MM.1S (cell line): ENCODE measurements around the gene DMRTB1.

Experiments
- DNase-seq: peaks from one replicate; pipeline ENCODE4 v3.0.0-alpha.2; 2015
- H2AFZ ChIP-seq: fragments of 300-600 bp; sonication (generic); 2 replicates; pipeline ENCODE4 v1.6.0; 2016; ENCODE audit warnings: antibody characterized with exemption, low read length
- H3F3A ChIP-seq: fragments of 300-600 bp; sonication (generic); 2 replicates; pipeline ENCODE4 v1.6.1; 2016; ENCODE audit warnings: mild to moderate bottlenecking, antibody characterized with exemption, low read length, moderate library complexity, mixed read lengths; ENCODE audit not compliant: insufficient read depth
- H3K27ac ChIP-seq: fragments of 300-600 bp; sonication (generic); 2 replicates; pipeline ENCODE4 v1.5.1; 2016; ENCODE audit warnings: mild to moderate bottlenecking, low read length
- H3K27me3 ChIP-seq: fragments of 300-600 bp; sonication (generic); replicated peaks from 2 replicates; pipeline ENCODE4 v1.6.0; 2016; ENCODE audit warnings: low read length; ENCODE audit not compliant: insufficient read depth
- H3K36me3 ChIP-seq: fragments of 300-600 bp; sonication (generic); replicated peaks from 2 replicates; pipeline ENCODE4 v1.6.1; 2016; ENCODE audit warnings: mild to moderate bottlenecking, low read length, mixed read lengths; ENCODE audit not compliant: insufficient read depth
- H3K4me1 ChIP-seq: fragments of 300-600 bp; sonication (generic); 2 replicates; pipeline ENCODE4 v1.6.1; 2016; ENCODE audit warnings: low read length, mixed read lengths
- H3K4me2 ChIP-seq: fragments of 300-600 bp; sonication (generic); 2 replicates; pipeline ENCODE4 v1.6.0; 2016; ENCODE audit warnings: low read depth, low read length
- H3K4me3 ChIP-seq: fragments of 300-600 bp; sonication (generic); 2 replicates; pipeline ENCODE4 v1.5.1; 2016; ENCODE audit warnings: low read length, mixed read lengths
- H3K79me2 ChIP-seq: fragments of 300-600 bp; sonication (generic); 2 replicates; pipeline ENCODE4 v1.6.1; 2016; ENCODE audit warnings: mixed run types, low read length, mixed read lengths
- H3K9ac ChIP-seq: fragments of 300-600 bp; sonication (generic); 2 replicates; pipeline ENCODE4 v1.6.1; 2016; ENCODE audit warnings: low read length, mixed read lengths
- H3K9me2 ChIP-seq: fragments of 300-600 bp; sonication (generic); replicated peaks from 2 replicates; pipeline ENCODE4 v1.6.1; 2016; ENCODE audit warnings: mild to moderate bottlenecking, low read length, mixed read lengths; ENCODE audit not compliant: insufficient read depth
- H3K9me3 ChIP-seq: fragments of 300-600 bp; sonication (generic); replicated peaks from 2 replicates; pipeline ENCODE4 v1.6.1; 2016; ENCODE audit warnings: mild to moderate bottlenecking, low read length, mixed read lengths; ENCODE audit not compliant: insufficient read depth
- H4K20me1 ChIP-seq: fragments of 300-600 bp; sonication (generic); 2 replicates; pipeline ENCODE4 v1.6.1; 2016; ENCODE audit warnings: mild to moderate bottlenecking, low read length, moderate library complexity, mixed read lengths; ENCODE audit not compliant: insufficient read depth
- EZH2 ChIP-seq: fragments of 300-600 bp; sonication (generic); optimal IDR thresholded peaks from 2 replicates; pipeline ENCODE3; 2017; ENCODE audit warnings: low read depth, mild to moderate bottlenecking, antibody characterized with exemption, low read length, mixed read lengths
- EZH2phosphoT487 ChIP-seq: fragments of 300-600 bp; sonication (generic); IDR thresholded peaks from 2 replicates; pipeline ENCODE4 v1.6.1; 2018; ENCODE audit warnings: antibody characterized with exemption, low read length
- TF ChIP-seq, protein P1 (sequence below): fragments of 300-600 bp; sonication (generic); IDR thresholded peaks from 2 replicates; pipeline ENCODE4 v1.5.1; 2016; ENCODE audit warnings: antibody characterized with exemption, low read length, mixed read lengths

Gene DMRTB1

DNA sequence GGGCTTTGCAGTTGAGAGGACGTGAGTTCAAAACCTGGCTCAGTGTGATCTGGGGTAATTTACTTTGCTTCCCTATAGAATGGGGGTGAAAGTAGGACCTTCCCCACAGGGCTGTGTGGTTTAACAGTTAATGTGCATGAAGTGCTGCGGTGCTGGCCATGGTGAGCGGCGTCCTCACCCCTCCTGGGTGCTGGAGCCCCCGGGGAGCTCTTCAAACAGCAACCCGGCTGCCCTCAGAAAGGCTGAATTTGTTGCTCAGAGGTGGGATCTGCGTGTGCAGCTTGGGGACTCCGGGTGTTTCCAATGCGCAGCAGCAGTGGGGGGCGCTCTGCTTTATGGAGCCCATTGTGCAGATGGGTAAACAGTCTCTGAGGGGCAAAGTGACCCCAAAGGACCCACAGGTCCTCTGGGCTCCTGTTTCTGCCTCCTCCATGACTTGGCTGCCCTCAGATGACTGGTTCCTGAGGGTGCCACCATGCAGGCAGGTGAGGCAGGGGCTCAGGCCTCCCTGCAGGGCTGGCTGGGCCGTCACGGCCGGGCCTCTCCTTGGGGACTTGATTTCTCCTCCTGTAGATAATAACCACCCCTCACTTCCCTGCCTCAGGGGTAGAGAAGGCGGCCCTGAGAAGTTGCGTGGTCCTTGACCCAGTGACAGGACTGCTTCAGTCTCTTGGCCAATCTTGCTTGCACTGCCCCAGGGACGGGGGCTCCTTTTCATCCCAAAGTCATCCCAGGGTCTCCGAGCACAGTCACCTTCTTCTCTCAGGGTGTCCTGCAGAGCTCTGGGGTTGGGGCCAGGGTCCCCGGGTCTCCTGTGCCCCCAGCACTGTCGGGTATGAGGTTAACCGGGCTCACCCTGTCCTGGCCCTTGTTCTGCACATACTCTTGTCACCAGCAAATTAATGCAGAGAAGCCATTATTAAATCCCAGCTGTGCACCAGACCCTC, 40.3 kb downstream of the DMRTB1 start:
- Histone ChIP-seq H3K9ac (no peak overlapping the region), H3K79me2 (no peaks in the 10 kb centered on the region), H2AFZ (no peak overlapping the region), H3K27ac (no peak overlapping the region), H3K36me3 (no peaks in the 10 kb centered on the region), H3K27me3 (peaks cover 7% of the 10 kb centered on the region; the same call in 1 of the 2 replicates), H3K4me3 (no peak overlapping the region), H3K4me1 (no peaks in the 10 kb centered on the region), H3F3A (no peaks in the 10 kb centered on the region), H3K4me2 (no peak overlapping the region), H4K20me1 (no peaks in the 10 kb centered on the region), H3K9me3 (no peaks in the 10 kb centered on the region), H3K9me2 (no peaks in the 10 kb centered on the region)
- TF ChIP-seq, protein P1, sequence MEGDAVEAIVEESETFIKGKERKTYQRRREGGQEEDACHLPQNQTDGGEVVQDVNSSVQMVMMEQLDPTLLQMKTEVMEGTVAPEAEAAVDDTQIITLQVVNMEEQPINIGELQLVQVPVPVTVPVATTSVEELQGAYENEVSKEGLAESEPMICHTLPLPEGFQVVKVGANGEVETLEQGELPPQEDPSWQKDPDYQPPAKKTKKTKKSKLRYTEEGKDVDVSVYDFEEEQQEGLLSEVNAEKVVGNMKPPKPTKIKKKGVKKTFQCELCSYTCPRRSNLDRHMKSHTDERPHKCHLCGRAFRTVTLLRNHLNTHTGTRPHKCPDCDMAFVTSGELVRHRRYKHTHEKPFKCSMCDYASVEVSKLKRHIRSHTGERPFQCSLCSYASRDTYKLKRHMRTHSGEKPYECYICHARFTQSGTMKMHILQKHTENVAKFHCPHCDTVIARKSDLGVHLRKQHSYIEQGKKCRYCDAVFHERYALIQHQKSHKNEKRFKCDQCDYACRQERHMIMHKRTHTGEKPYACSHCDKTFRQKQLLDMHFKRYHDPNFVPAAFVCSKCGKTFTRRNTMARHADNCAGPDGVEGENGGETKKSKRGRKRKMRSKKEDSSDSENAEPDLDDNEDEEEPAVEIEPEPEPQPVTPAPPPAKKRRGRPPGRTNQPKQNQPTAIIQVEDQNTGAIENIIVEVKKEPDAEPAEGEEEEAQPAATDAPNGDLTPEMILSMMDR = no peak
- TF ChIP-seq EZH2 (no peak), EZH2phosphoT487 (no peak)
- no peak for DNase-seq

DNA sequence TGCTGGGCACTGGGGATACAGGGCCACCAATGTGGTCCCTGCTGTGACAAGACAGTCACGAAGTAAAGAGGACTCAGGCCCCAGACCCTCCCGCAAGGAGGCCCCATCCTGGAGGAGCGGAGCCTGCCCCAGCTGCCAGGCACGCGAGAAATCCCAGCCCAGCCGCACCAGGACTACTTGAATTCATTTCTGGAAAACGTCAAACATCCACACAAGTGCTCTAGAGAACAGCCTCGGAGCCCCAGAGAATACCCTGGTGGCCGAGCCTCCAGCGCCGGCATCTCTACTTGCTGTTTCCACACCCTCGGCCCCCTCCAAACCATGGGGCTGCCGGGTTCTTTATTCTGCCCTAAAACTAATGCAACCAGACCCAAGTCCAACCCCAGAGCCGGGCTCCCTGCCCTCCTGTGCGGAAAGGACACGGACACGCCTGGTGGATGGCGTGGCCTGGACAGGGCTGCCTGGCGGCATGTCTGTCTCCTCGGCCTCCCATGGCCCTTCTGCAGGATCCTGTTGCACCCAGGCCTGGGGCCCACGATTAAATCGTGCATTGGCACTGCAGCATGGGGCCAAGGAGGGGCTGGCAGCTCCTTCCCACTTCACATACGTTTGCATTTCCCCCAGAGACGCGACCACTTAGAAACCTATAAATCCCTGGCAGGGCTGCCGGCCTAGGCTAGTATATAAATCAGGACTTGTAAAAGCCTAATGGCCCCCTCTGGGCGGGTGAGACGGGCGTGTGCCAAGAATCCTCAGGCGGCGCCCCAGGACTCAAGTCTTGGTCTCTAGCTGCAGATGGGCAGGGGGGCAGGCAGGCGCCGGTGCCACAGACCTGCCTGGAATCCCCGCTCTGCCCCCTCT, 41.2 kb downstream of the DMRTB1 start:
- Histone ChIP-seq H3K9me3 (no peaks in the 10 kb centered on the region), H3K79me2 (no peaks in the 10 kb centered on the region), H3K9me2 (no peaks in the 10 kb centered on the region), H3K4me1 (no peaks in the 10 kb centered on the region), H3K4me3 (no peak overlapping the region), H3F3A (no peaks in the 10 kb centered on the region), H3K9ac (no peak overlapping the region), H3K27ac (no peak overlapping the region), H4K20me1 (no peaks in the 10 kb centered on the region), H3K4me2 (no peak overlapping the region), H3K27me3 (peaks cover 7% of the 10 kb centered on the region; the same call in 1 of the 2 replicates), H2AFZ (no peak overlapping the region), H3K36me3 (no peaks in the 10 kb centered on the region)
- TF ChIP-seq EZH2phosphoT487 (no peak), EZH2 (no peak)
- TF ChIP-seq, protein P1 = no peak
- no peak for DNase-seq

DNA sequence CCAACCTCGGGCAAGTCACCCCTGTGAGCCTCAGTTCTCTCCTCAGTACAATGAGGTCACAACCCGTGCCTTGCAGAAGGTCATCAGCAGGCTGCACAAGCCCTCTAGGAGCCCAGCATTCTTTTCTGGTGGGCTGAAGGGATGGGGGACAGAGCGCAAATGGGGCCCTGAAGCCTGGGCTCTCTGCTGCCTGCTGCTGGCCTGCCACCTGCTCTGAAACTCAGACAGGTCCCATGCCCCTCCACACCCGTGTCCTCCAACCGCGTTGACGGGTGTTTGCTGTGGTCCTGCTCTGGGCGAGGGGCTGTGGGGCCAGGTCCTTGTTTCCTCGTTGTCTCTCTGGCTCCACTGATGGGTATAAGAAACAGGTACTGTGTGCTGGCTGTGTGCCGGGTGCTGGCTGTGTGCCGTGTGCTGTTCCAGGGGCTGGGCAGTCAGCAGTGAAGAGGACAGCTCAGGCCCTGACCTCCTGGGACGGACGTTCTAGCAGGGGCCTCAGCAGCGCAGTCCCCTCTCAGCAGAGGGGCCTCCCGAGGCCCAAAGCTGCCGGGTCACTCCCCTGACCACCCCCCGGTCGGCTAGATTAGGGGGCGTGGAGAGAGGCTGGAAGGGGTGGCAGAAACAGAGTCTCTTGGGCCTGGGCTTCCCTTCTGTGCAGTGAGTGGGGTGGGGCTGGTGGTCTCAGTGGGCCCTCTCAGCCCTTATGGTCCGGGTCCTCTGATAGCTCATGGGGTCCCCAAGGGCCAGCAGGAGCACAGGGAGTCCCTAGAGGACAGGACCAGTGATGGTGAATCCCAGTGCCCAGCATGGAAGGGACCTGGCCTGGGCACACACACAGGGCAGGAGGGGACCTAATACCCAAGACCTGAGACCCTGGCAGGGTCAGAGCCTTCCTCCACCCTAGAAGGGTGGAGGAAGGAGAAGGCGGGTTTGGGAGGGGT, 42.1 kb downstream of the DMRTB1 start:
- no peaks in the 10 kb centered on the region for H3K9me3 ChIP-seq
- peaks cover 7% of the 10 kb centered on the region; the same call in 1 of the 2 replicates for H3K27me3 ChIP-seq
- TF ChIP-seq EZH2 = no peak
- TF ChIP-seq, protein P1 = no peak
- TF ChIP-seq EZH2phosphoT487 = no peak
- no peaks in the 10 kb centered on the region for H3K36me3 ChIP-seq
- H2AFZ ChIP-seq = no peak overlapping the region
- no peak overlapping the region for H3K9ac ChIP-seq
- H3K4me1 ChIP-seq = no peaks in the 10 kb centered on the region
- no peaks in the 10 kb centered on the region for H3K79me2 ChIP-seq
- H3K4me3 ChIP-seq = no peak overlapping the region
- no peak overlapping the region for H3K27ac ChIP-seq
- no peaks in the 10 kb centered on the region for H3F3A ChIP-seq
- H3K4me2 ChIP-seq = no peak overlapping the region
- no peak for DNase-seq
- no peaks in the 10 kb centered on the region for H3K9me2 ChIP-seq
- no peaks in the 10 kb centered on the region for H4K20me1 ChIP-seq
